ENCODE results near the gene LKAAEAR1. TPM values are rescaled to one million over a fixed set of nuclear protein-coding genes. Genes with fewer than 3 reads are reported as not detected.
A peak's percentile ranks its signal among the peaks of the same experiment; 100 is the strongest.

The LKAAEAR1 gene
- total and polyA plus RNA-seq, 2 of the 13 experiments (the other 11 are each of a cell fraction or from before 2014, with no cell fraction given), result not detected

DNA sequence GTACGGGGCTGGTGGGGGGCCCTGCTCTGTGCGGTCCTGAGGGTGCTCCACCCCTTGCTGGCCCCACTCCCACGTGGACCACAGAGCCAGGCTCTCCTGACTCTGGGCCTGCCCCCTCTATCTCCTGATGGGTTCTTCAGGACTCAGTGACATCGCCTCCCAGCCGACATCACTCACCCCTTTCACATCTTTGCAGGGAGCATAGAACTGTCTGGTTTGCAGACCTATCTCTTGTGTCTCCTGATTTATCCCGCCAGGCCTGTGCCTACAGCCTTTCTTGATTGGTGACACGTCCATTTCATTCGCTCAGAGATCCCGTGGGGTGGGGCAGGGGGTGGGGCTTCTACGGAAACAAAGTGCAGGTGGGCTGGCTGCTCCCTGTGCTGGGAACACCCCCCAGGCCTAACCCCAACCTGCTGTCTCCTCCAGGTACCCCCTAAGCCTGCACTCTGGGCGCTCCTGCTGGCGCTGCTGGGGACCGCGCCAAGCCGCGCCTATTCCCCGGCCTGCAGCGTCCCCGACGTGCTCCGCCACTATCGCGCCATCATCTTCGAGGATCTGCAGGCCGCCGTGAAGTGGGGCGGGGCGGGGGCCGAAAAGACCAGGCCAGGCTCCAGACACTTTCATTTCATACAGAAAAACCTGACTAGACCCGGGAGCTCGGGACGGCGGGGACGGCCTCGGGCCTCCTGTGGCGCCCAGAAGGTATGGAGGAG lies 46.5 kb downstream of the LKAAEAR1 start (continued):
- TF ChIP-seq, protein P1, sequence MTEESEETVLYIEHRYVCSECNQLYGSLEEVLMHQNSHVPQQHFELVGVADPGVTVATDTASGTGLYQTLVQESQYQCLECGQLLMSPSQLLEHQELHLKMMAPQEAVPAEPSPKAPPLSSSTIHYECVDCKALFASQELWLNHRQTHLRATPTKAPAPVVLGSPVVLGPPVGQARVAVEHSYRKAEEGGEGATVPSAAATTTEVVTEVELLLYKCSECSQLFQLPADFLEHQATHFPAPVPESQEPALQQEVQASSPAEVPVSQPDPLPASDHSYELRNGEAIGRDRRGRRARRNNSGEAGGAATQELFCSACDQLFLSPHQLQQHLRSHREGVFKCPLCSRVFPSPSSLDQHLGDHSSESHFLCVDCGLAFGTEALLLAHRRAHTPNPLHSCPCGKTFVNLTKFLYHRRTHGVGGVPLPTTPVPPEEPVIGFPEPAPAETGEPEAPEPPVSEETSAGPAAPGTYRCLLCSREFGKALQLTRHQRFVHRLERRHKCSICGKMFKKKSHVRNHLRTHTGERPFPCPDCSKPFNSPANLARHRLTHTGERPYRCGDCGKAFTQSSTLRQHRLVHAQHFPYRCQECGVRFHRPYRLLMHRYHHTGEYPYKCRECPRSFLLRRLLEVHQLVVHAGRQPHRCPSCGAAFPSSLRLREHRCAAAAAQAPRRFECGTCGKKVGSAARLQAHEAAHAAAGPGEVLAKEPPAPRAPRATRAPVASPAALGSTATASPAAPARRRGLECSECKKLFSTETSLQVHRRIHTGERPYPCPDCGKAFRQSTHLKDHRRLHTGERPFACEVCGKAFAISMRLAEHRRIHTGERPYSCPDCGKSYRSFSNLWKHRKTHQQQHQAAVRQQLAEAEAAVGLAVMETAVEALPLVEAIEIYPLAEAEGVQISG (CRISPR knock-in tag; IDR thresholded peaks at IDR 0.05), result peak; percentile 25; the same call in 1 of the 2 replicates
- TF ChIP-seq MAF1 (CRISPR knock-in tag; IDR thresholded peaks at IDR 0.05; ENCODE audit: borderline replicate concordance) (0 out of 2 replicates have a peak, but pooled peaks have one; percentile 21), AGO2 (optimal IDR thresholded peaks at IDR 0.05; ENCODE audit: low read depth, low read length) (peak; percentile 75)
- TF ChIP-seq, protein P2, sequence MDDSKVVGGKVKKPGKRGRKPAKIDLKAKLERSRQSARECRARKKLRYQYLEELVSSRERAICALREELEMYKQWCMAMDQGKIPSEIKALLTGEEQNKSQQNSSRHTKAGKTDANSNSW (CRISPR knock-in tag; IDR thresholded peaks at IDR 0.05; ENCODE audit: borderline replicate concordance), result no peak
- TF ChIP-seq, protein P3, sequence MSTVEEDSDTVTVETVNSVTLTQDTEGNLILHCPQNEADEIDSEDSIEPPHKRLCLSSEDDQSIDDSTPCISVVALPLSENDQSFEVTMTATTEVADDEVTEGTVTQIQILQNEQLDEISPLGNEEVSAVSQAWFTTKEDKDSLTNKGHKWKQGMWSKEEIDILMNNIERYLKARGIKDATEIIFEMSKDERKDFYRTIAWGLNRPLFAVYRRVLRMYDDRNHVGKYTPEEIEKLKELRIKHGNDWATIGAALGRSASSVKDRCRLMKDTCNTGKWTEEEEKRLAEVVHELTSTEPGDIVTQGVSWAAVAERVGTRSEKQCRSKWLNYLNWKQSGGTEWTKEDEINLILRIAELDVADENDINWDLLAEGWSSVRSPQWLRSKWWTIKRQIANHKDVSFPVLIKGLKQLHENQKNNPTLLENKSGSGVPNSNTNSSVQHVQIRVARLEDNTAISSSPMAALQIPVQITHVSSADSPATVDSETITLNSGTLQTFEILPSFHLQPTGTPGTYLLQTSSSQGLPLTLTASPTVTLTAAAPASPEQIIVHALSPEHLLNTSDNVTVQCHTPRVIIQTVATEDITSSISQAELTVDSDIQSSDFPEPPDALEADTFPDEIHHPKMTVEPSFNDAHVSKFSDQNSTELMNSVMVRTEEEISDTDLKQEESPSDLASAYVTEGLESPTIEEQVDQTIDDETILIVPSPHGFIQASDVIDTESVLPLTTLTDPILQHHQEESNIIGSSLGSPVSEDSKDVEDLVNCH (CRISPR knock-in tag; IDR thresholded peaks at IDR 0.05), result no peak

DNA sequence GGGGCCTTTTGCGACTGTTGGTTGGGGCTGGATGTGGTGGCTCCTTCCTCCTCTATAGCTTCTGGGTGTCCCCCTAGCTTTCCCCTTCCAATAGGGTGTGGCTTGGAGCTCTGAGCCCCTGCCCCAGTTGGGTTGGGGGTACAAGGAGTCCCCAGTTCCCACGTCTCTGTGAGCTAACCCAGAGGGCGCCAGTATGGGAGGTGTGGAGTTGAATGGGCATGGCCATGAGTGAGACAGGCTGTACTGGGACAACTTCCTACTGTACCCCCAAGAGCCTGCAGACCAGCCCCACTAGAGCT lies 47.0 kb downstream of the LKAAEAR1 start:
- Histone ChIP-seq H3K9ac (ENCODE audit: insufficient read depth, low read depth, low read length) (peak overlapping the region; percentile 82), H3K27ac (ENCODE audit: extremely low read length, insufficient read depth, low read length) (peak overlapping the region; percentile 82), H3K4me1 (ENCODE audit: insufficient read depth, low read length) (peaks cover 63% of the 10 kb centered on the region), H3K4me3 (replicated peaks in 1 of 3; ENCODE audit: insufficient read depth in 1 of 3, low read depth in 2 of 3, low read length in 3 of 3) (peak overlapping the region; percentile 57 to 84 (median 71)), H3K79me2 (ENCODE audit: insufficient read depth, low read length) (peaks cover 18% of the 10 kb centered on the region), H3K9me3 (ENCODE audit: low read length) (no peaks in the 10 kb centered on the region), H4K20me1 (ENCODE audit: insufficient read depth, low read length) (no peaks in the 10 kb centered on the region), H3K4me2 (ENCODE audit: low read depth, low read length) (peak overlapping the region; percentile 92), H3K36me3 (replicated peaks in 1 of 2; ENCODE audit: control insufficient read depth in 1 of 2, insufficient read depth in 2 of 2, low read length in 2 of 2) (peaks cover 12 to 17% of the 10 kb centered on the region in 2 experiments), H2AFZ (ENCODE audit: low read length) (no peak overlapping the region), H3K27me3 (ENCODE audit: control insufficient read depth in 1 of 2, insufficient read depth in 2 of 2, low read length in 2 of 2) (no peaks in the 10 kb centered on the region)
- in situ Hi-C loops (cut with HindIII; ENCODE audit: extremely low pct_ligation_motif_present, low pct_unique_long_range_greater_than_20kb) (no loop called here), intact Hi-C loops (cut with micrococcal nuclease; ENCODE audit: unreplicated experiment) (loop anchor here (2.0 kb wide), 1 partner anchor 20 kb away; no protein-coding TSS in a partner anchor)
- WGBS (ENCODE audit: low lambda C conversion rate), result 16% methylated on average over 3 of the region's 3 CpGs
- CTCF ChIA-PET (ENCODE audit: low intra/inter-chr PET ratio, low total read pairs), result no interaction called here
- FAIRE-seq (no peak), DNase-seq (ENCODE audit: low spot score) (no peak), ATAC-seq (0 out of 3 replicates have a peak, but pooled peaks have one; percentile 0)
- no TSS peak for BruUV-seq (replicated peaks)
- POLR2A ChIA-PET, result interaction anchor here (0.8 to 10.1 kb wide), 8 partner anchors 9 to 379 kb away, joined by 3 to 252 read pairs (median 10); partner anchors contain the start of genes PRPF6, RTEL1, SAMD10 and SOX18
- 0 out of 2 replicates have a peak, but pooled peaks have one; percentile 10 for TF ChIP-seq ZNF383 (CRISPR knock-in tag; IDR thresholded peaks at IDR 0.05; ENCODE audit: borderline replicate concordance)
- TF ChIP-seq XRCC5 (optimal IDR thresholded peaks at IDR 0.05; ENCODE audit: low read length), result no peak
- TF ChIP-seq RBM22 (optimal IDR thresholded peaks at IDR 0.05; ENCODE audit: low read length), result peak; percentile 84

Data from HepG2 (cell line).